KOPT-K1 (cell line): ENCODE measurements around the gene MAGI1.

Experiments used
- H3K27ac ChIP-seq: fragments of 200-600 bp; sonication (generic); 2 replicates; pipeline ENCODE4 v1.5.1; 2016; ENCODE audit warnings: antibody characterized with exemption, mild to moderate bottlenecking, low read depth, low read length; ENCODE audit not compliant: poor library complexity, severe bottlenecking
- H3K36me3 ChIP-seq: fragments of 200-600 bp; sonication (generic); 2 replicates; pipeline ENCODE4 v1.5.1; 2017; ENCODE audit warnings: antibody characterized with exemption, mild to moderate bottlenecking, low read length, moderate library complexity; ENCODE audit not compliant: insufficient read depth
- H3K9me3 ChIP-seq: fragments of 200-600 bp; sonication (generic); 2 replicates; pipeline ENCODE4 v1.5.1; 2017; ENCODE audit warnings: antibody characterized with exemption, low read length, mild to moderate bottlenecking; ENCODE audit not compliant: insufficient read depth, poor library complexity, severe bottlenecking

The MAGI1 gene

GRCh38 chr3:65483480-65483879, 555.2 kb downstream of the MAGI1 start:
- no peak overlapping the region for H3K27ac ChIP-seq

GRCh38 chr3:65483011-65483410, 555.7 kb downstream of the MAGI1 start:
- Histone ChIP-seq H3K9me3 (no peaks in the 10 kb centered on the region), H3K36me3 (no peaks in the 10 kb centered on the region), H3K27ac (no peak overlapping the region)

More at GRCh38 chr3:65483480-65483879, 555.2 kb downstream of the MAGI1 start:
- Histone ChIP-seq H3K9me3 (no peaks in the 10 kb centered on the region), H3K36me3 (no peaks in the 10 kb centered on the region)

GRCh38 chr3:65481085-65481484, 557.6 kb downstream of the MAGI1 start:
- H3K36me3 ChIP-seq, result no peaks in the 10 kb centered on the region
- no peak overlapping the region for H3K27ac ChIP-seq
- no peaks in the 10 kb centered on the region for H3K9me3 ChIP-seq

DNA sequence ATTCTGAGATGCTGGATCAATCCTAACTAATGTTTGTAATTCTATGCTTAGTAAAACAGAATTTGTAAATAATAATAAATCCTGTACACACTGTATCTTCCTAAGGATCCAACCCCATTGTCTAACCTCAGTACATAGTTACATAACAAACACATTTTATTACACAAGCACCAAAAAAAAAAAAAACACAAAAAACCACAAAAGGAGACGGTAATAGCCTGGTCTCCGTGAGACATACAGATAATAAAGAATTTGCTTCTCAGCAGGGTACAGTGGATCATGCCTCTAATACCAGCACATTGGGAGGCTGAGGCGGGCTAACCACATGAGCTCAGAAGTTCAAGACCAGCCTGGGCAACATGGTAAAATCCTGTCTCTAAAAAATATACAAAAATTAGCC, 558.7 kb downstream of the MAGI1 start:
- H3K9me3 ChIP-seq, result no peaks in the 10 kb centered on the region
- H3K36me3 ChIP-seq, result no peaks in the 10 kb centered on the region
- no peak overlapping the region for H3K27ac ChIP-seq

DNA sequence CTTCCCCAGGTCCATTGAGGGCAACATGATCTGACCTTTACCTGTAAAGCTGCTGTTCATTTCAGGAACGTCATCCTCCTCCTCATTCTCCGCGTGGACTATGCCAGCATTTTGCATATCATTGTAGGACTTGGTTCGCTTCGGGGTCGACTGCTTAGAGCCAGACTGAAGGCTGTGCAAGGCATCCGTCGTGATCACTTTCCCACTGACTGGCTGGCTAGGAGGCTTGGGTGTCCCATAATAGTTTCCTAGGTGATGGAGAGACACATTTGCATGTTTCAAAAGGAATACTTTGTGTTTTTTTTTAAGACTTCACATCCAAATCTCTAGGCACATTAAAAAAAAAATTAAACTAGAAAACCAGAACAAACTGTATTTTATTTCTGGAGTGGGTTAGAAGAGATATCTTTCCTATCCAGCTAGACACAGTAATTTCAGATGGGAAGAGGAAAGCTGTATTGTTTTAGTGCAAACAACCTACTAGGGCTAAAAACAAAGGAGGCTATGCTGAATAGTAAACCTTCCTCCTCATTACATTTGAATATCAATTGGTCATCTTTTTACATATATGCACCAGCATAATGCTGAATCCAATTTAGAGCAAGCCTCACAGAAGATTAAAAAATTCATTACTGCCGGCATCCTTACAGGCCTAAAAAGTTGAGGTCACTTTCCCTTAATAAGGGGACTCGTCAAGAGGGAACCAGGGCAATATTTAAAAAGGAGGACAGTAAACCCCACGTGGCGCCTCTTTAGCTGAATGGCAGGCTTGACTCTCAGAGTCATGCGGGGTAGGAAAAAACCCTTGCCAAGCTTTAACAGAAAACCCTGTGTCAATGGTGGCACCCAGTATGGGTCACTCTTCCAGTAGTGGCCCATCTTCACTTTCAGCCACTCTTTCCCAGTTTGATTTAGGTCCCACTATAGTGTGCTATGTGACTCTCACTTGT, 559.9 kb downstream of the MAGI1 start:
- Histone ChIP-seq H3K27ac (no peak overlapping the region), H3K9me3 (no peaks in the 10 kb centered on the region), H3K36me3 (no peaks in the 10 kb centered on the region)

DNA sequence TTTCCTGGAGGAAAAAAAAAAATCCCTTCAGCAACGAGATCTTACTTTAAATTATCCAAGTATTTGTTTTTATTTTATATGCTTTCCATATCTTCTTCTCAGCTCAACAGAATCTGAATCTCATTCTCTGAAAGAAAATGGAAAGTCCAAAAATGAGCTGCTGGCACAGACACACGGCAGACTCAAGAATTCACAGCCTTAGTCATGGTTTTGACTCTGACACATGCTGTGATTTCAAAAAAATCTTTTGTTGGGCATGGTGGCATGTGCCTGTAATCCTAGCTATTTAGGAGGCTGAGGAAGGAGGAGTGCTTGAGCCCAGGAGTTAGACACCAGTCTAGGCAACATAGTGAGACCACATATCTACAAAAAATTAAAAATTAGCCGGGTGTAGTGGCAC, 565.0 kb downstream of the MAGI1 start:
- Histone ChIP-seq H3K27ac (no peak overlapping the region), H3K36me3 (no peaks in the 10 kb centered on the region), H3K9me3 (no peaks in the 10 kb centered on the region)

- Histone ChIP-seq H3K9me3 (no peaks in the 10 kb centered on the region), H3K36me3 (no peaks in the 10 kb centered on the region), H3K27ac (no peak overlapping the region)
Measured at GRCh38 chr3:65472501-65472900, 566.2 kb downstream of the MAGI1 start.

DNA sequence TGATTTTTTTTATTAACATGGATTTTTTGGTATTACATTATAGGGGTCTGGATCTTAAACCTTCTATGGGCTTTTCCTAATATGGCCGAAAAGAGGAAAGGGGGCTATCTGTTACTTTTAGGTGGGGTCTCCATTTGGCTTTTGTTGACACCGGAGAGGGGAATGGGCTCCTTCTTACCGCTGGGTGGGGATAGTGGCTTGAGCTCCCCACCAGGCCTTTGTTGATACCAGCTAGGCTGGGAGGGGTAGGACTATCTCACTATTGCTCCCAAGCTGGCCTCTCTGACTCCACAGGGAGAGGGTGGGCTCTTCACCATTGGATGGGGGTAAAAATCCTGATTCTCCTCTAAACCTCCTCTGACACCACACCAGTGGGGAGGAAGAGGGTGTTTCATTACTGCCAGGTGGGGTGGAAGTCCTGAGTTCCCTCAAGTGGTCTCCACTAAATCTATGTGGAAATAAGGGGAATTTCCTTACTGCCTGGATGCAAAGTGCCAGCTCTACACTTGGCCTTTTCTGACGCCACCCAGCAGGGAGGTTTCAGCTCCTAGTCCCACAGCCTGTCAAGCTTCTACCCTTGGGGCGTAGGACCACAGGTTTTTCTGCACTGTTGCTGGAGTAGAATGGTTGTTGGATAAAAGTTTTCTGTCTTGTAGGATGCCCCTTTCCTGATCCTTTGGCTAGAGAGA, 572.3 kb downstream of the MAGI1 start:
- Histone ChIP-seq H3K27ac (no peak overlapping the region), H3K9me3 (no peaks in the 10 kb centered on the region), H3K36me3 (no peaks in the 10 kb centered on the region)

DNA sequence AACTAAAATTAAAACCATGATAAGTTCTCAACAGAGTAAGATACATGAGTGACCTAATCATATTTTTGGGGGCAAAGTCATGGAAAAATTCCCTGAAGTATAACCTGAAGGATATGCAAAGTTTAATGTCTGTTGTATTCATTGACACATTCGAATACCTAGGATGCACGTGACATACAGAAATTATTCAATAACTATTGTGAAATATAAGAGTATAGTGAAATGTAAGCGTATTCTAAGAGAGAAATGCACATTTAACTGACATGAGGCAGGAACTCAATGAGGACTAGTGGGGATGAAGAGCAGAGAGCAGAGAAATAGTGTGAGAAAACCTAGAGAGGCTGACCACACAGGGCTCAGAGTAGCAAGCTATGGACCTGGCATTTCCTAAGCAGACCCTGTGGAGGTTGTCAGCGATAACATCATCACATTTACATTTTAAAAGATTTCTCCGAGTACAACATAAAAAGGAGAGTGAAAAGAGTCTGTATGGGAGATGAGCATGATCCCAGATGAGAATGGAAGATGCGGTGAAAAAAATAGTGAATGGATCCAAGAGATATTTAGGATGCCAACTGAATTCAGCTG, 588.8 kb downstream of the MAGI1 start:
- no peaks in the 10 kb centered on the region for H3K9me3 ChIP-seq
- no peaks in the 10 kb centered on the region for H3K36me3 ChIP-seq
- H3K27ac ChIP-seq, result no peak overlapping the region

DNA sequence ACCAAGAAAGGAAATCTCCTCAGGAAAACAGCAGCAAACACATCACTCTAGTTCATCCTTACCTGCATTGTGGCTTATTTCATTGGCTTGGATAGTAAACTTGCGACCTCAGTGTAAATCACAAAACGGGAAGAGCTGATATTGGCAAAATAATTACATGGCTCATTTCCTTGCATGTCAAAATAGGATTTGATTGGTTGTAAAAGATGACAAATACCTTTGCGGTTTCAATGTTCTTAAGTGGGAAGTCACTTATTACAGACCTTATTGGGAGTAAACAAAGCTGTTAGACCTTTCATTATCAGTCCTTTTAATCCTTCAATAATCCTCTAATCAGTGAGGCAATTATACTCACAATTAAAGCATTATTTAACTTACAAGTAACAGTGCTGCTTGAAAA, 590.6 kb downstream of the MAGI1 start:
- Histone ChIP-seq H3K36me3 (no peaks in the 10 kb centered on the region), H3K9me3 (no peaks in the 10 kb centered on the region), H3K27ac (no peak overlapping the region)

DNA sequence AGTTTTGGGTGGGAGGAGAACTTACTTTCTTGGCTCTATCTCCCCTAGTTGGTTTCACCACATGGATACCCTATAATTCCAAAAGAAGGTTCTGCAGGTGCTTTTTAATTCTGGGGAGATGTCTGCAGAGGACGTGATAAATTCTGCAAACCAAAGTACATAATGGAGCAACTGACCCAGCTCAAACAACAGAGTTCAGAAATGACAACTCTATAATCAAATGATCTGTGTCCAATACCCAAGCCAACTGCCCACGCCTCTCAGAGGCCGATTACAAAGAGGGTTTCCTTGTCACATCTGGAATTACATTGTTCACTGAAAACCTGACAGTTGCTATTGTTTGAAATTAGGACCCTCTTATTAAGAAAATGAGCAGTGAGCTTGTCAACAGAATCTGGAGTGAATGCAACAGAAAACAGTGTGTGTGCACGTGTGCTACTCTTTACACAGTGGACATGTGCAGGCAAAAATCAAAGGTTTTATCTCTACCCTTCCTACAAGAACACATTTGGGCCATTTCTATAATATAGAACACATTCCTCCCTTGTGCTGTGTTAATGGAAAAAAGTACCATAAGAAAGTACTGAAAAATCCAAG, 593.0 kb downstream of the MAGI1 start:
- Histone ChIP-seq H3K27ac (no peak overlapping the region), H3K36me3 (no peaks in the 10 kb centered on the region)

GRCh38 chr3:65444447-65444815, 594.3 kb downstream of the MAGI1 start:
- no peak overlapping the region for H3K27ac ChIP-seq
- H3K9me3 ChIP-seq, result no peaks in the 10 kb centered on the region
- H3K36me3 ChIP-seq, result no peaks in the 10 kb centered on the region

More for the DNA sequence above, 593.0 kb downstream of the MAGI1 start:
- H3K9me3 ChIP-seq, result no peaks in the 10 kb centered on the region

- H3K27ac ChIP-seq, result no peak overlapping the region
- H3K9me3 ChIP-seq, result no peaks in the 10 kb centered on the region
- no peaks in the 10 kb centered on the region for H3K36me3 ChIP-seq
Measured at GRCh38 chr3:65443739-65444446, 594.8 kb downstream of the MAGI1 start.

- Histone ChIP-seq H3K9me3 (no peaks in the 10 kb centered on the region), H3K36me3 (no peaks in the 10 kb centered on the region), H3K27ac (no peak overlapping the region)
Measured at GRCh38 chr3:65439641-65440284, 599.0 kb downstream of the MAGI1 start.
